HepG2 (cell line): ENCODE results near the gene BCL7A. TPM values are rescaled to one million over a fixed set of nuclear protein-coding genes. Genes with fewer than 3 reads are reported as not detected.

Experiments used
- ATAC-seq: fragments of 200-7000 bp; cut with Tn5 transposase; 3 replicates; pipeline ENCODE4 v1.9.1; 2020; ENCODE audit warnings: mild to moderate bottlenecking, moderate library complexity
- BruUV-seq: library from RNA; stranded (reverse); fragments of 400-500 nt; replicated peaks from 2 replicates; lab custom pipeline; 2021; lab: Mats Ljungman, UMichigan
- CTCF ChIA-PET: fragments of 300-600 bp; formaldehyde crosslinking; extraction: SDS; loops from one replicate; lab custom pipeline; 2021; ENCODE audit warnings: low total read pairs, inconsistent platforms, low intra/inter-chr PET ratio; lab: Yijun Ruan, JAX
- POLR2A ChIA-PET: fragments of 350-600 bp; sonication (Branson Sonifier 250); formaldehyde crosslinking; loops from one replicate; lab custom pipeline; 2020; ENCODE audit warnings: antibody characterized with exemption, inconsistent platforms; lab: Yijun Ruan, JAX
- DNase-seq: peaks from one replicate; pipeline ENCODE4 v3.0.0-alpha.2; 2015; ENCODE audit warnings: low spot score
- FAIRE-seq: peaks from 3 replicates; lab custom pipeline; 2011; peaks lifted over from hg19 to GRCh38; lab: Jason Lieb, UNC
- H2AFZ ChIP-seq: one replicate; pipeline ENCODE4 v1.6.1; 2011; ENCODE audit warnings: low read length, inconsistent platforms
- H3K27ac ChIP-seq: fragments of 300-600 bp; 3 replicates; pipeline ENCODE4 v1.8.0; 2011; ENCODE audit warnings: mixed run types, mild to moderate bottlenecking, mixed read lengths, low read length, inconsistent platforms; ENCODE audit not compliant: insufficient read depth; ENCODE audit errors: extremely low read length
- H3K27me3 ChIP-seq, 2 experiments: fragments of 200-600 bp in 1 of 2; 2 replicates in 1 of 2; 3 replicates in 1 of 2; pipeline versions ENCODE4 v1.6.0 to v1.8.0; 2011; ENCODE audit warnings: low read length in 2 of 2, mild to moderate bottlenecking in 2 of 2, moderate library complexity in 2 of 2, inconsistent platforms in 1 of 2; ENCODE audit not compliant: insufficient read depth in 2 of 2, control insufficient read depth in 1 of 2
- H3K36me3 ChIP-seq, 2 experiments: fragments of 200-600 bp in 1 of 2; replicated peaks in 1 of 2; 2 replicates in 1 of 2; 3 replicates in 1 of 2; pipeline versions ENCODE4 v1.5.1 to v1.8.0; 2011; ENCODE audit warnings: low read length in 2 of 2, inconsistent platforms in 1 of 2; ENCODE audit not compliant: insufficient read depth in 2 of 2, control insufficient read depth in 1 of 2
- H3K4me1 ChIP-seq: 2 replicates; pipeline ENCODE4 v1.5.1; 2012; ENCODE audit warnings: low read length, inconsistent platforms; ENCODE audit not compliant: insufficient read depth
- H3K4me2 ChIP-seq: 2 replicates; pipeline ENCODE4 v1.6.0; 2011; ENCODE audit warnings: low read depth, low read length, inconsistent platforms
- H3K4me3 ChIP-seq, 3 experiments: fragments of 200-600 bp in 1 of 3; sonication (generic), shearing (Covaris generic) in 1 of 3; replicated peaks in 1 of 3; 2 replicates each; pipeline ENCODE4 v1.5.1; 2011 to 2016; ENCODE audit warnings: low read length in 3 of 3, inconsistent platforms in 2 of 3, low read depth in 2 of 3, mild to moderate bottlenecking in 2 of 3, control low read depth in 1 of 3, mixed read lengths in 1 of 3; ENCODE audit not compliant: insufficient read depth in 1 of 3
- H3K79me2 ChIP-seq: one replicate; pipeline ENCODE4 v1.6.1; 2011; ENCODE audit warnings: low read length, inconsistent platforms; ENCODE audit not compliant: insufficient read depth
- H3K9ac ChIP-seq: 2 replicates; pipeline ENCODE4 v1.6.0; 2011; ENCODE audit warnings: mild to moderate bottlenecking, low read depth, low read length, inconsistent platforms; ENCODE audit not compliant: insufficient read depth
- H3K9me3 ChIP-seq: 2 replicates; pipeline ENCODE4 v1.5.1; 2012; ENCODE audit warnings: mild to moderate bottlenecking, low read length
- H4K20me1 ChIP-seq: 2 replicates; pipeline ENCODE4 v1.6.0; 2011; ENCODE audit warnings: inconsistent platforms, mild to moderate bottlenecking, low read length, moderate library complexity; ENCODE audit not compliant: insufficient read depth
- CEBPG ChIP-seq: IDR thresholded peaks from 2 replicates; pipeline ENCODE4 v1.6.1; 2016
- CHCHD3 ChIP-seq: sonication (generic); formaldehyde crosslinking; IDR thresholded peaks from 2 replicates; pipeline ENCODE4 v1.8.0; 2022; ENCODE audit warnings: mild to moderate bottlenecking, missing genetic modification reagents, moderate library complexity
- JUN ChIP-seq: sonication (generic); formaldehyde crosslinking; IDR thresholded peaks from 2 replicates; pipeline ENCODE4 v1.4.0; 2020; ENCODE audit warnings: mild to moderate bottlenecking, missing genetic modification reagents
- KDM2A ChIP-seq: sonication (generic); formaldehyde crosslinking; IDR thresholded peaks from 2 replicates; pipeline ENCODE4 v1.4.0; 2020; ENCODE audit warnings: low read depth, missing genetic modification reagents, borderline replicate concordance
- KLF13 ChIP-seq: sonication (generic); formaldehyde crosslinking; IDR thresholded peaks from 2 replicates; pipeline ENCODE4 v1.4.0; 2020; ENCODE audit warnings: mild to moderate bottlenecking, missing genetic modification reagents
- NR3C1 ChIP-seq: sonication (generic); formaldehyde crosslinking; IDR thresholded peaks from 2 replicates; pipeline ENCODE4 v1.4.0; 2020; ENCODE audit warnings: missing genetic modification reagents
- RFX1 ChIP-seq: fragments of 450-650 bp; IDR thresholded peaks from 2 replicates; pipeline ENCODE4 v1.6.1; 2017
- ZNF547 ChIP-seq: sonication (generic); formaldehyde crosslinking; IDR thresholded peaks from 2 replicates; pipeline ENCODE4 v1.5.1; 2020; ENCODE audit warnings: mild to moderate bottlenecking, missing genetic modification reagents
- ZNF746 ChIP-seq: sonication (generic); formaldehyde crosslinking; IDR thresholded peaks from 2 replicates; pipeline ENCODE4 v1.8.0; 2022; ENCODE audit warnings: mild to moderate bottlenecking, missing genetic modification reagents
- WGBS: methylation state at CpG from one replicate; pipeline ENCODE4 v1.1.6; 2017; ENCODE audit warnings: low lambda C conversion rate; 5-methylcytosine and 5-hydroxymethylcytosine counted together
- in situ Hi-C: cut with HindIII; loops from 2 replicates; pipeline ENCODE4 v1.10.0; 2017; ENCODE audit warnings: low pct_unique_long_range_greater_than_20kb; ENCODE audit not compliant: extremely low pct_ligation_motif_present
- intact Hi-C: fragments of 100-400 bp; cut with micrococcal nuclease; formaldehyde crosslinking; loops from one replicate; pipeline ENCODE4 v1.10.0; 2022; ENCODE audit not compliant: unreplicated experiment
- polyA plus RNA-seq, 8 experiments: library from polyadenylated mRNA; depleted of rRNA in 3 of 8; stranded (reverse) in 7 of 8; unstranded in 1 of 8; fragments of >200 nt; fragmentation: Illumina TruSeq in 4 of 8; extraction: Trizol in 4 of 8; gene quantifications; 2 replicates each; pipeline versions ENCODE4 v1.2.1 to v1.2.3, GENCODE V29; 2011 to 2016; ENCODE audit warnings: low read depth in 4 of 8, missing spikeins in 1 of 8, mixed read lengths in 1 of 8; ENCODE audit not compliant: insufficient read depth in 1 of 8
- total RNA-seq, 5 experiments: library from RNA; depleted of rRNA; stranded (reverse); fragments of >200 nt; fragmentation: Illumina TruSeq; extraction: Trizol; gene quantifications; 2 replicates each; pipeline ENCODE4 v1.2.3, GENCODE V29; 2016; ENCODE audit warnings: low read depth in 1 of 5
- TF ChIP-seq, protein P1 (sequence below): IDR thresholded peaks from 2 replicates; pipeline ENCODE4 v1.4.0; 2020; ENCODE audit warnings: mild to moderate bottlenecking, missing genetic modification reagents
- TF ChIP-seq, protein P2 (sequence below): sonication (generic); formaldehyde crosslinking; IDR thresholded peaks from 2 replicates; pipeline ENCODE4 v1.5.0; 2020; ENCODE audit warnings: missing genetic modification reagents

Gene BCL7A
- total and polyA plus RNA-seq, 2 of the 13 experiments (the other 11 are each of a cell fraction or from before 2014, with no cell fraction given): 4.1 to 6.2 TPM

DNA sequence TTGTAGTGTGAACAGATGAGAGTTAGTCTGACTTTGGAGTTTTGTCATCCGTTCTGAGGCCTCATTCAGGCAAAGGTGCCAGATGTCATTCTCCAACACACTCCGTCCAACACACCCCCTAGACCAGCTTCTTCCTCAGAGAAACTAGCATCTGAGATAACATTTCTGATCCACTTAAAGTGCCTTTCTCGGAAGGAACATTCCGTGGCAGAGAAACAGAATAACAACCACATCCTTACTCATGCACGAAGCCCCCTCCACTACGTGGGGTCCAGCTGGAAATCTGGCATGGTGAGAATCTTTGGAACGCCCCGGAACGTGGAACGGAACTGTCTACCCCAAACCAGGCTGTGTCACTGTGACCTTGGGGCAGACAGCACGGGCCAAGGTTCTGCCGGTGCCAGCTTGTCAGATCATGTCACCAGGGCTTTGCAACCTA, 17.0 kb upstream of the BCL7A start (continued):
- TF ChIP-seq KLF13 (CRISPR knock-in tag): no peak
- no peak for TF ChIP-seq KDM2A (CRISPR knock-in tag)
- TF ChIP-seq, protein P1, sequence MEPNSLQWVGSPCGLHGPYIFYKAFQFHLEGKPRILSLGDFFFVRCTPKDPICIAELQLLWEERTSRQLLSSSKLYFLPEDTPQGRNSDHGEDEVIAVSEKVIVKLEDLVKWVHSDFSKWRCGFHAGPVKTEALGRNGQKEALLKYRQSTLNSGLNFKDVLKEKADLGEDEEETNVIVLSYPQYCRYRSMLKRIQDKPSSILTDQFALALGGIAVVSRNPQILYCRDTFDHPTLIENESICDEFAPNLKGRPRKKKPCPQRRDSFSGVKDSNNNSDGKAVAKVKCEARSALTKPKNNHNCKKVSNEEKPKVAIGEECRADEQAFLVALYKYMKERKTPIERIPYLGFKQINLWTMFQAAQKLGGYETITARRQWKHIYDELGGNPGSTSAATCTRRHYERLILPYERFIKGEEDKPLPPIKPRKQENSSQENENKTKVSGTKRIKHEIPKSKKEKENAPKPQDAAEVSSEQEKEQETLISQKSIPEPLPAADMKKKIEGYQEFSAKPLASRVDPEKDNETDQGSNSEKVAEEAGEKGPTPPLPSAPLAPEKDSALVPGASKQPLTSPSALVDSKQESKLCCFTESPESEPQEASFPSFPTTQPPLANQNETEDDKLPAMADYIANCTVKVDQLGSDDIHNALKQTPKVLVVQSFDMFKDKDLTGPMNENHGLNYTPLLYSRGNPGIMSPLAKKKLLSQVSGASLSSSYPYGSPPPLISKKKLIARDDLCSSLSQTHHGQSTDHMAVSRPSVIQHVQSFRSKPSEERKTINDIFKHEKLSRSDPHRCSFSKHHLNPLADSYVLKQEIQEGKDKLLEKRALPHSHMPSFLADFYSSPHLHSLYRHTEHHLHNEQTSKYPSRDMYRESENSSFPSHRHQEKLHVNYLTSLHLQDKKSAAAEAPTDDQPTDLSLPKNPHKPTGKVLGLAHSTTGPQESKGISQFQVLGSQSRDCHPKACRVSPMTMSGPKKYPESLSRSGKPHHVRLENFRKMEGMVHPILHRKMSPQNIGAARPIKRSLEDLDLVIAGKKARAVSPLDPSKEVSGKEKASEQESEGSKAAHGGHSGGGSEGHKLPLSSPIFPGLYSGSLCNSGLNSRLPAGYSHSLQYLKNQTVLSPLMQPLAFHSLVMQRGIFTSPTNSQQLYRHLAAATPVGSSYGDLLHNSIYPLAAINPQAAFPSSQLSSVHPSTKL (CRISPR knock-in tag): no peak
- TF ChIP-seq JUN (CRISPR knock-in tag): no peak
- TF ChIP-seq NR3C1 (CRISPR knock-in tag): no peak
- TF ChIP-seq, protein P2, sequence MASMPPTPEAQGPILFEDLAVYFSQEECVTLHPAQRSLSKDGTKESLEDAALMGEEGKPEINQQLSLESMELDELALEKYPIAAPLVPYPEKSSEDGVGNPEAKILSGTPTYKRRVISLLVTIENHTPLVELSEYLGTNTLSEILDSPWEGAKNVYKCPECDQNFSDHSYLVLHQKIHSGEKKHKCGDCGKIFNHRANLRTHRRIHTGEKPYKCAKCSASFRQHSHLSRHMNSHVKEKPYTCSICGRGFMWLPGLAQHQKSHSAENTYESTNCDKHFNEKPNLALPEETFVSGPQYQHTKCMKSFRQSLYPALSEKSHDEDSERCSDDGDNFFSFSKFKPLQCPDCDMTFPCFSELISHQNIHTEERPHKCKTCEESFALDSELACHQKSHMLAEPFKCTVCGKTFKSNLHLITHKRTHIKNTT (CRISPR knock-in tag): no peak
- no peak for TF ChIP-seq ZNF746 (CRISPR knock-in tag)
- TF ChIP-seq ZNF547 (CRISPR knock-in tag): no peak

- POLR2A ChIA-PET: interaction anchor here (1.2 kb wide), 1 partner anchor 16 kb away, joined by 4 read pairs; the partner anchor contains the start of gene BCL7A
- Histone ChIP-seq H3K4me1 (no peaks in the 10 kb centered on the region; the same call in 1 of the 2 replicates), H3K36me3 (no peaks in the 10 kb centered on the region), H3K4me3 (no peak overlapping the region), H3K27me3 (peaks cover 0 to 39% of the 10 kb centered on the region in 2 experiments; a peak in 3 of 5 replicates), H3K9ac (no peak overlapping the region), H4K20me1 (no peaks in the 10 kb centered on the region), H3K79me2 (no peaks in the 10 kb centered on the region), H2AFZ (no peak overlapping the region), H3K27ac (no peak overlapping the region), H3K9me3 (no peaks in the 10 kb centered on the region), H3K4me2 (no peak overlapping the region)
- CTCF ChIA-PET: no interaction called here
- intact Hi-C loops: no loop called here
- TF ChIP-seq RFX1 (no peak), CHCHD3 (CRISPR knock-in tag) (no peak), CEBPG (CRISPR knock-in tag) (no peak)
- in situ Hi-C loops: no loop called here
- WGBS: 48% methylated on average over 9 of the region's 11 CpGs
- ATAC-seq (no peak), FAIRE-seq (no peak), DNase-seq (no peak)
- BruUV-seq: no TSS peak
Observed at GRCh38 chr12:122005252-122005776, 16.4 kb upstream of the BCL7A start.
